SK-N-SH treated with all-trans-retinoic acid at 6 μM for 48 hours (cell line): ENCODE data around the gene SBDS.

Experiments
- CSDC2 ChIP-seq: fragments of 250-450 bp; sonication (Bioruptor Pico); IDR thresholded peaks from 2 replicates; pipeline ENCODE4 v1.5.0; 2020; ENCODE audit warnings: mild to moderate bottlenecking, moderate library complexity
- ISL1 ChIP-seq: fragments of 250-450 bp; sonication (Bioruptor Pico); IDR thresholded peaks from 2 replicates; pipeline ENCODE4 v2.1.2; 2022; ENCODE audit warnings: mild to moderate bottlenecking, moderate library complexity
- OSR1 ChIP-seq: fragments of 250-450 bp; sonication (Bioruptor Pico); IDR thresholded peaks from 2 replicates; pipeline ENCODE4 v1.8.0; 2022; ENCODE audit warnings: moderate library complexity, mild to moderate bottlenecking, inconsistent platforms
- RARB ChIP-seq: fragments of 250-450 bp; sonication (Bioruptor Pico); IDR thresholded peaks from 2 replicates; pipeline ENCODE4 v1.8.0; 2021; ENCODE audit warnings: mild to moderate bottlenecking, moderate library complexity
- SNAI2 ChIP-seq: fragments of 250-450 bp; sonication (Bioruptor Pico); IDR thresholded peaks from 2 replicates; pipeline ENCODE4 v1.5.0; 2020; ENCODE audit warnings: mild to moderate bottlenecking, moderate library complexity
- ZFP3 ChIP-seq: fragments of 250-450 bp; sonication (Bioruptor Pico); IDR thresholded peaks from 2 replicates; pipeline ENCODE4 v1.5.0; 2020; ENCODE audit warnings: mild to moderate bottlenecking, moderate library complexity
- ZNF70 ChIP-seq: fragments of 450-650 bp; formaldehyde crosslinking; IDR thresholded peaks from 2 replicates; pipeline ENCODE4 v1.5.0; 2020; ENCODE audit warnings: mild to moderate bottlenecking, moderate library complexity
- TF ChIP-seq, protein P1 (sequence below): fragments of 250-450 bp; sonication (Bioruptor Pico); IDR thresholded peaks from 2 replicates; pipeline ENCODE4 v1.8.0; 2020; ENCODE audit warnings: mild to moderate bottlenecking, moderate library complexity, borderline replicate concordance
- TF ChIP-seq, protein P2 (sequence below): fragments of 250-450 bp; sonication (Bioruptor Pico); IDR thresholded peaks from 2 replicates; pipeline ENCODE4 v1.5.0; 2020; ENCODE audit warnings: mild to moderate bottlenecking, moderate library complexity
- TF ChIP-seq, protein P3 (sequence below): fragments of 250-450 bp; sonication (Bioruptor Pico); IDR thresholded peaks from 2 replicates; pipeline ENCODE4 v1.5.1; 2021; ENCODE audit warnings: mild to moderate bottlenecking, moderate library complexity

DNA sequence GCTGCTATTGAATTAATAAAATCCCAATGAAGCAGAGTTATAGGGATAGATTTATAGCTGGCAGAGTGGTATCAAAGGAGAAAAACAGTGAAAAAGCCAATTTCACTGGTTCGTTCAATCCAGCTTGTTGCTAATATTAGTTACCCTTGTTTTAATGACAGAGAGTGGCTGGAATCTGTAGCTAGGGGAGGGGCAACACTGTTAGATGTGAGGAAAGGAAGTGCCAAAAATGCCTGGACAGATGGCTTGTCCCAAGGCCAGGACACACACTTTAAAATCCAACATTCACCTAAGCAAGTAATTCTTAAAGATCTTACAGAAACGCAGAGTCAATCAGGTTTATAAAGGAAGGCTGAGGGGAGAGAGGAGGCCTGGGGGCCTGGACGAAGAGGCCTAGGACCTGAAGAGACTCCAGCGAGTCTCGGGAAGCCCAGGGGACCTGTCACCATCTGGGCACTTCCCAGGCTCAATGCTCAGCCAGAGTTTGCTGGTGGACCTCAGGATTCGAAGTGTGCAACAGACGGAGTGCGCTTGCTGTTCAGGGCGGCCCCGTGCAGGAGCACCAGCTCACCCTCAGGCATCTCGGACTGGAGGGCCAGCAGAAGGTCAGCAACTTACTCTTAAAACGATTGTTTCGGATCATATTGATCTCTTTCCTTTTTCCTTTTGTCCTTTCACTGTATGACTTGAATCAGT lies 37.6 kb downstream of the SBDS start:
- TF ChIP-seq SNAI2 (CRISPR knock-in tag) (no peak), ZFP3 (no peak), CSDC2 (CRISPR knock-in tag) (no peak), ISL1 (CRISPR knock-in tag) (no peak), ZNF70 (CRISPR knock-in tag) (no peak), OSR1 (CRISPR knock-in tag) (no peak), RARB (CRISPR knock-in tag) (no peak)
- TF ChIP-seq, protein P1, sequence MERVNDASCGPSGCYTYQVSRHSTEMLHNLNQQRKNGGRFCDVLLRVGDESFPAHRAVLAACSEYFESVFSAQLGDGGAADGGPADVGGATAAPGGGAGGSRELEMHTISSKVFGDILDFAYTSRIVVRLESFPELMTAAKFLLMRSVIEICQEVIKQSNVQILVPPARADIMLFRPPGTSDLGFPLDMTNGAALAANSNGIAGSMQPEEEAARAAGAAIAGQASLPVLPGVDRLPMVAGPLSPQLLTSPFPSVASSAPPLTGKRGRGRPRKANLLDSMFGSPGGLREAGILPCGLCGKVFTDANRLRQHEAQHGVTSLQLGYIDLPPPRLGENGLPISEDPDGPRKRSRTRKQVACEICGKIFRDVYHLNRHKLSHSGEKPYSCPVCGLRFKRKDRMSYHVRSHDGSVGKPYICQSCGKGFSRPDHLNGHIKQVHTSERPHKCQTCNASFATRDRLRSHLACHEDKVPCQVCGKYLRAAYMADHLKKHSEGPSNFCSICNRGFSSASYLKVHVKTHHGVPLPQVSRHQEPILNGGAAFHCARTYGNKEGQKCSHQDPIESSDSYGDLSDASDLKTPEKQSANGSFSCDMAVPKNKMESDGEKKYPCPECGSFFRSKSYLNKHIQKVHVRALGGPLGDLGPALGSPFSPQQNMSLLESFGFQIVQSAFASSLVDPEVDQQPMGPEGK = no peak
- TF ChIP-seq, protein P2, sequence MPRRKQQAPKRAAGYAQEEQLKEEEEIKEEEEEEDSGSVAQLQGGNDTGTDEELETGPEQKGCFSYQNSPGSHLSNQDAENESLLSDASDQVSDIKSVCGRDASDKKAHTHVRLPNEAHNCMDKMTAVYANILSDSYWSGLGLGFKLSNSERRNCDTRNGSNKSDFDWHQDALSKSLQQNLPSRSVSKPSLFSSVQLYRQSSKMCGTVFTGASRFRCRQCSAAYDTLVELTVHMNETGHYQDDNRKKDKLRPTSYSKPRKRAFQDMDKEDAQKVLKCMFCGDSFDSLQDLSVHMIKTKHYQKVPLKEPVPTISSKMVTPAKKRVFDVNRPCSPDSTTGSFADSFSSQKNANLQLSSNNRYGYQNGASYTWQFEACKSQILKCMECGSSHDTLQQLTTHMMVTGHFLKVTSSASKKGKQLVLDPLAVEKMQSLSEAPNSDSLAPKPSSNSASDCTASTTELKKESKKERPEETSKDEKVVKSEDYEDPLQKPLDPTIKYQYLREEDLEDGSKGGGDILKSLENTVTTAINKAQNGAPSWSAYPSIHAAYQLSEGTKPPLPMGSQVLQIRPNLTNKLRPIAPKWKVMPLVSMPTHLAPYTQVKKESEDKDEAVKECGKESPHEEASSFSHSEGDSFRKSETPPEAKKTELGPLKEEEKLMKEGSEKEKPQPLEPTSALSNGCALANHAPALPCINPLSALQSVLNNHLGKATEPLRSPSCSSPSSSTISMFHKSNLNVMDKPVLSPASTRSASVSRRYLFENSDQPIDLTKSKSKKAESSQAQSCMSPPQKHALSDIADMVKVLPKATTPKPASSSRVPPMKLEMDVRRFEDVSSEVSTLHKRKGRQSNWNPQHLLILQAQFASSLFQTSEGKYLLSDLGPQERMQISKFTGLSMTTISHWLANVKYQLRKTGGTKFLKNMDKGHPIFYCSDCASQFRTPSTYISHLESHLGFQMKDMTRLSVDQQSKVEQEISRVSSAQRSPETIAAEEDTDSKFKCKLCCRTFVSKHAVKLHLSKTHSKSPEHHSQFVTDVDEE = no peak
- TF ChIP-seq, protein P3, sequence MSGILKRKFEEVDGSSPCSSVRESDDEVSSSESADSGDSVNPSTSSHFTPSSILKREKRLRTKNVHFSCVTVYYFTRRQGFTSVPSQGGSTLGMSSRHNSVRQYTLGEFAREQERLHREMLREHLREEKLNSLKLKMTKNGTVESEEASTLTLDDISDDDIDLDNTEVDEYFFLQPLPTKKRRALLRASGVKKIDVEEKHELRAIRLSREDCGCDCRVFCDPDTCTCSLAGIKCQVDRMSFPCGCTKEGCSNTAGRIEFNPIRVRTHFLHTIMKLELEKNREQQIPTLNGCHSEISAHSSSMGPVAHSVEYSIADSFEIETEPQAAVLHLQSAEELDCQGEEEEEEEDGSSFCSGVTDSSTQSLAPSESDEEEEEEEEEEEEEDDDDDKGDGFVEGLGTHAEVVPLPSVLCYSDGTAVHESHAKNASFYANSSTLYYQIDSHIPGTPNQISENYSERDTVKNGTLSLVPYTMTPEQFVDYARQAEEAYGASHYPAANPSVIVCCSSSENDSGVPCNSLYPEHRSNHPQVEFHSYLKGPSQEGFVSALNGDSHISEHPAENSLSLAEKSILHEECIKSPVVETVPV (CRISPR knock-in tag) = no peak
